H1 (cell line): ENCODE results near the gene GGT5. TPM values are rescaled to one million over a fixed set of nuclear protein-coding genes. Genes with fewer than 3 reads are reported as not detected.

Source experiments
- KDM1A ChIP-seq: fragments of 200-600, 300-600 bp; sonication (generic); IDR thresholded peaks from 2 replicates; pipeline ENCODE4 v1.7.1; 2016; ENCODE audit warnings: mild to moderate bottlenecking, low read length, borderline replicate concordance
- NRF1 ChIP-seq: IDR thresholded peaks from 2 replicates; pipeline ENCODE4 v1.6.1; 2011; ENCODE audit warnings: mild to moderate bottlenecking, low read depth, low read length, improper control_type of control experiment
- PHF8 ChIP-seq: fragments of 200-600 bp; sonication (generic); conservative IDR thresholded peaks from 2 replicates; pipeline ENCODE4 v1.7.1; 2012; ENCODE audit warnings: low read depth, mild to moderate bottlenecking, inconsistent platforms, low read length, moderate library complexity
- SP1 ChIP-seq: IDR thresholded peaks from 2 replicates; pipeline ENCODE4 v1.6.1; 2011; ENCODE audit warnings: low read depth, low read length
- ZNF274 ChIP-seq: IDR thresholded peaks from 2 replicates; pipeline ENCODE4 v1.7.0; 2012; ENCODE audit warnings: low read length, borderline replicate concordance; ENCODE audit errors: extremely low read depth
- polyA plus RNA-seq, 7 experiments: library from polyadenylated mRNA; depleted of rRNA in 3 of 7; stranded (reverse) in 5 of 7; unstranded in 2 of 7; fragments of >200 nt in 5 of 7; fragments of 200-250 nt in 2 of 7; gene quantifications; 1 replicate in 5 of 7; 2 replicates in 1 of 7; 4 replicates in 1 of 7; pipeline versions ENCODE4 v1.2.1 to v1.2.3, GENCODE V29; 2011 to 2013; ENCODE audit warnings: missing spikeins in 2 of 7, mixed read lengths in 2 of 7
- total RNA-seq: library from RNA; stranded (reverse); fragmentation: NEBNext Ultra II Directional; extraction: Animal tissue kit (Norgen Biotek cat#: 25700); gene quantifications from 2 replicates; pipeline ENCODE4 v1.2.1, GENCODE V29; 2021

Gene GGT5
- total and polyA plus RNA-seq, 2 of the 8 experiments (the other 6 are each of a cell fraction or from before 2014, with no cell fraction given) = 0.05 TPM; not detected in 1

DNA sequence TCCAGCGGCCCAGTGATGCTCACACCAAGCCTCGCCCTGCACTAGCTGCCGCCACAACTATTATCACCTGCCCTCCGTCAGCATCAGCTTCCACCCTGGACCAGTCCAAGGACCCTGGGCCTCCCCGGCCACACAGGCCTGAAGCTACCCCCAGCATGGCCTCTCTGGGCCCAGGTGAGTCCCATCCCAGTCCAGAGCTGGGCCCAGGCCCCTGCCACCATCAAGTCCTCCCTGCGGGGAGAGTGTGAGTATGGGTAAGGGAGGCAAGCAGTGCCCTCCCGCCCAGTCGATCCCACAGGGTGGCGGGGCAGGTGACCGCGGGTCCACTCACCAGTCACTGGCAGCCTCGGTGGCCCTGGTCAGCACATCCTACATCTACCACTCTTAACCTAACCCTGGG lies 73.1 kb downstream of the GGT5 start (continued):
- TF ChIP-seq SP1 (no peak), PHF8 (no peak), ZNF274 (no peak), KDM1A (no peak), NRF1 (no peak)
